Measurements from ENCODE around the gene CASK.
"Not testable (repeated sequence)": the region's sequence is repeated elsewhere in the genome, so short reads cannot be mapped to it uniquely, and the experiment has no call there.

CASK gene

GRCh38 chrX:41653125-41653524 is 270.2 kb downstream of the CASK start:
- no peak for DNase-seq (ENCODE audit: extremely low read depth, low read depth)
- H3K4me3 ChIP-seq (replicated peaks; ENCODE audit: low read depth, low read length): no peak overlapping the region
- no peak for TF ChIP-seq CTCF (IDR thresholded peaks at IDR 0.05; ENCODE audit: low read depth, low read length, missing control alignments)

DNA sequence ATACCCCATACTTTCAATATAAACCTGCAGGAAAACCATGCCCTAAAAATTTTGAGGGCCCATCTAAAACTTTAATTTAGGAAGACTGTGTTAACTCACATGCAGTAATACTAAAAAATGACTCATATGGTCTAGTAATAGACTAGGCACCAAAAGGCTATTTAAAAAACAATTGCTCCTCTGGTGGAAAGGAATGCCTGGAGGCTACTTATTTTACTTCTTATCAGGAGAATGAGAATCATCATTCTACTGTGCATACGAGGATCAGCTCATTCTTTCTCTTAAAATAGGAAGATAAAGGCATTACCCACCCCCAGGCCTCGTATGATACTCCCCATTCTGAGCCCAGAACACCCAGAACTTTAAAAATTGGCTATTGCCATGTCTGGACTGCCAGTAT is 277.2 kb downstream of the CASK start:
- not testable (repeated sequence) for H3K4me3 ChIP-seq (replicated peaks; ENCODE audit: low read depth, low read length); DNase-seq (ENCODE audit: extremely low read depth, low read depth)

DNA sequence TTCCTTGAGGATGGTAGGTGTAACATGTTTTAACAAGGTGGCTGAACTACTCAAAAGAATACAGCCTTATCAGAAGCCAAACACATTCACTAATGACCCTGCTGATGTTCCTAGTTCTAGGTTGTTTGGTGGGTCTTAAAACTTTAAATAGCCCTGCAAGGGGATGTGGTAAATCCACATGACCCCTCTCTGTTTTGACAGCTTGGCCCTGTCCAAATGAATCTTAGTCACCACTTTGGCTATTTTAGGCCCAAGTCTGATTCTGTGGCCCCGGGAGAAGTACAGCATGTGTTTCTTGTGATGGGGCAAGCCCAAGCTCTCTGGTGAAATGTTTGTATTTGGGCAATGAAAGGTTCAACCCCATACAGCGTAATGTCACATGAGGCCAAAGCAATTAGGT is 289.1 kb downstream of the CASK start:
- TF ChIP-seq CTCF (IDR thresholded peaks at IDR 0.05; ENCODE audit: low read depth, low read length, missing control alignments): no peak
- peak; percentile 1 for DNase-seq (ENCODE audit: extremely low read depth, low read depth)
- H3K4me3 ChIP-seq (replicated peaks; ENCODE audit: low read depth, low read length): no peak overlapping the region

- DNase-seq (ENCODE audit: extremely low read depth, low read depth): no peak
- H3K4me3 ChIP-seq (replicated peaks; ENCODE audit: low read depth, low read length): no peak overlapping the region
- TF ChIP-seq CTCF (IDR thresholded peaks at IDR 0.05; ENCODE audit: low read depth, low read length, missing control alignments): no peak
These were observed 293.3 kb downstream of the CASK start for GRCh38 chrX:41630091-41630490.

DNA sequence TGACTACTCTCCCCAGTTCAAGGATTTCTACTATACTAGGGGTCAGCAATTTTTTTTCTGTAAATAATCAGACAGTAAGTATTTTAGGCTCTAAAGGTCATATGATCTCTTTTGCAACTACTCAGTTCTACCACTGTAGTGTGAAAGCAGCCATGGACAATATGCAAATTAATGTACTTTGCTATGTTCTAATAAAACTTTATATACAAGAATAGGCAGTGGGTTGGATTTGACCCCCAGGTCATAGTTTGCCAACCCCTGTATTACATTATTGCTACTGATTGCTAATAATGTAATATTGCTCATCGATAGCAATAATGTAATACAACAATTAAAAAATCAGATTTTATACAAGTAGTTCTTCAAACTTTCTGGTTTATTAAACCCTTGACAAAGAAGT is 293.8 kb downstream of the CASK start:
- no peak for DNase-seq (ENCODE audit: extremely low read depth, low read depth)
- H3K4me3 ChIP-seq (replicated peaks; ENCODE audit: low read depth, low read length): no peak overlapping the region
- TF ChIP-seq CTCF (IDR thresholded peaks at IDR 0.05; ENCODE audit: low read depth, low read length, missing control alignments): no peak

GRCh38 chrX:41621222-41621723 is 302.1 kb downstream of the CASK start:
- DNase-seq (ENCODE audit: extremely low read depth, low read depth): no peak
- TF ChIP-seq CTCF (IDR thresholded peaks at IDR 0.05; ENCODE audit: low read depth, low read length, missing control alignments): no peak
- no peak overlapping the region for H3K4me3 ChIP-seq (replicated peaks; ENCODE audit: low read depth, low read length)

- no peak for TF ChIP-seq CTCF (IDR thresholded peaks at IDR 0.05; ENCODE audit: low read depth, low read length, missing control alignments)
These were observed 304.1 kb downstream of the CASK start for GRCh38 chrX:41619221-41619620.

More at GRCh38 chrX:41619221-41619620, 304.1 kb downstream of the CASK start:
- DNase-seq (ENCODE audit: extremely low read depth, low read depth): no peak
- H3K4me3 ChIP-seq (replicated peaks; ENCODE audit: low read depth, low read length): no peak overlapping the region
